Endodermal cell (in vitro differentiated cells): ENCODE measurements around the gene GPHN. TPM values are rescaled to one million over a fixed set of nuclear protein-coding genes. Genes with fewer than 3 reads are reported as not detected.

ENCODE experiments used
- DNase-seq: peaks from one replicate; pipeline ENCODE4 v3.0.0-alpha.2; 2017
- H3K27ac ChIP-seq: 2 replicates; pipeline ENCODE4 v1.5.1; 2013; ENCODE audit warnings: mild to moderate bottlenecking, low read depth, low read length, moderate library complexity
- H3K27me3 ChIP-seq: 2 replicates; pipeline ENCODE4 v1.6.1; 2013; ENCODE audit warnings: mild to moderate bottlenecking, low read length, moderate library complexity; ENCODE audit not compliant: insufficient read depth, control insufficient read depth, poor library complexity, severe bottlenecking
- H3K36me3 ChIP-seq: 2 replicates; pipeline ENCODE4 v1.7.0; 2013; ENCODE audit warnings: mild to moderate bottlenecking, low read length, moderate library complexity; ENCODE audit not compliant: control insufficient read depth, insufficient read depth
- H3K4me1 ChIP-seq: one replicate; pipeline ENCODE4 v1.7.0; 2013; ENCODE audit warnings: low read length; ENCODE audit not compliant: control insufficient read depth, insufficient read depth
- H3K4me3 ChIP-seq: 2 replicates; pipeline ENCODE4 v1.5.1; 2013; ENCODE audit warnings: mild to moderate bottlenecking, low read length, moderate library complexity
- H3K9ac ChIP-seq: 2 replicates; pipeline ENCODE4 v1.6.1; 2013; ENCODE audit warnings: mild to moderate bottlenecking, low read length, moderate library complexity; ENCODE audit not compliant: poor library complexity, severe bottlenecking; ENCODE audit errors: extremely low read depth
- H3K9me3 ChIP-seq: 2 replicates; pipeline ENCODE4 v1.6.1; 2013; ENCODE audit warnings: mild to moderate bottlenecking, low read length, moderate library complexity; ENCODE audit not compliant: control insufficient read depth
- H3K27ac Mint-ChIP-seq: 2 replicates; pipeline ENCODE4 v1.8.0; 2020; ENCODE audit warnings: mixed read lengths
- H3K27me3 Mint-ChIP-seq: 2 replicates; pipeline ENCODE4 v1.8.0; 2021; ENCODE audit warnings: mild to moderate bottlenecking, mixed read lengths; ENCODE audit not compliant: insufficient read depth
- H3K36me3 Mint-ChIP-seq: 2 replicates; pipeline ENCODE4 v1.8.0; 2020; ENCODE audit warnings: low read depth, mixed read lengths
- H3K4me1 Mint-ChIP-seq: 2 replicates; pipeline ENCODE4 v1.8.0; 2020; ENCODE audit warnings: mixed read lengths
- H3K4me3 Mint-ChIP-seq: 2 replicates; pipeline ENCODE4 v1.8.0; 2020; ENCODE audit warnings: mild to moderate bottlenecking, moderate library complexity, mixed read lengths
- H3K9me3 Mint-ChIP-seq: 2 replicates; pipeline ENCODE4 v1.8.0; 2020; ENCODE audit warnings: mild to moderate bottlenecking, mixed read lengths
- CTCF ChIP-seq: fragments of 200-600 bp; sonication (generic); conservative IDR thresholded peaks from 2 replicates; pipeline ENCODE4 v1.5.0; 2021; ENCODE audit warnings: antibody characterized with exemption, mild to moderate bottlenecking
- WGBS, 2 experiments: methylation state at CpG; one replicate each; pipeline versions ENCODE4 v1.1.5 to v1.1.7; 2013; ENCODE audit warnings: missing lambda C conversion rate in 2 of 2, mixed read lengths in 1 of 2; ENCODE audit not compliant: insufficient coverage in 1 of 2, insufficient read length in 1 of 2; 5-methylcytosine and 5-hydroxymethylcytosine counted together
- total RNA-seq, 2 donors: library from RNA; stranded (reverse); fragmentation: NEBNext Ultra II Directional in 1 of 2; extraction: Animal tissue kit (Norgen Biotek cat#: 25700) in 1 of 2; gene quantifications; 2 replicates in 1 of 2; 3 replicates in 1 of 2; pipeline ENCODE4 v1.2.1, GENCODE V29; 2021

GPHN gene
- total RNA-seq, 2 donors from 2014 or later: 12.4 to 15.0 TPM

GRCh38 chr14:66613344-66613743, 105.4 kb downstream of the GPHN start:
- Mint-ChIP-seq H3K9me3 (peaks cover 49% of the 10 kb centered on the region), H3K27ac (no peak overlapping the region), H3K4me1 (no peaks in the 10 kb centered on the region)

GRCh38 chr14:66619952-66620351, 112.0 kb downstream of the GPHN start:
- 92 to 93% methylated on average over 2 of the region's 2 CpGs for WGBS, 2 experiments
- no peak overlapping the region for H3K9ac ChIP-seq
- no peak overlapping the region for H3K27ac Mint-ChIP-seq
- no peaks in the 10 kb centered on the region for H3K36me3 ChIP-seq
- H3K4me1 Mint-ChIP-seq: peaks cover 2% of the 10 kb centered on the region
- H3K36me3 Mint-ChIP-seq: peaks cover 13% of the 10 kb centered on the region
- peaks cover 31% of the 10 kb centered on the region for H3K9me3 ChIP-seq
- DNase-seq: no peak
- no peak overlapping the region for H3K4me3 ChIP-seq
- no peak overlapping the region for H3K4me3 Mint-ChIP-seq
- no peak overlapping the region for H3K27ac ChIP-seq
- no peaks in the 10 kb centered on the region for H3K27me3 ChIP-seq
- no peaks in the 10 kb centered on the region for H3K27me3 Mint-ChIP-seq
- peaks cover 61% of the 10 kb centered on the region for H3K9me3 Mint-ChIP-seq
- TF ChIP-seq CTCF: no peak
- no peaks in the 10 kb centered on the region for H3K4me1 ChIP-seq

More at GRCh38 chr14:66613344-66613743, 105.4 kb downstream of the GPHN start:
- H3K36me3 ChIP-seq: no peaks in the 10 kb centered on the region
- H3K9me3 ChIP-seq: peaks cover 39% of the 10 kb centered on the region
- no peak overlapping the region for H3K27ac ChIP-seq
- H3K4me3 Mint-ChIP-seq: no peak overlapping the region
- no peaks in the 10 kb centered on the region for H3K27me3 Mint-ChIP-seq
- no peak overlapping the region for H3K4me3 ChIP-seq
- no peak overlapping the region for H3K9ac ChIP-seq
- DNase-seq: no peak
- no peaks in the 10 kb centered on the region for H3K4me1 ChIP-seq
- H3K27me3 ChIP-seq: no peaks in the 10 kb centered on the region
- 93 to 100% methylated on average over 1 to 2 of the region's 2 CpGs for WGBS, 2 experiments
- TF ChIP-seq CTCF: no peak
- H3K36me3 Mint-ChIP-seq: peaks cover 9% of the 10 kb centered on the region

- no peak overlapping the region for H3K4me3 ChIP-seq
- no peak overlapping the region for H3K4me3 Mint-ChIP-seq
- H3K36me3 ChIP-seq: no peaks in the 10 kb centered on the region
- no peak overlapping the region for H3K9ac ChIP-seq
- H3K4me1 ChIP-seq: peaks cover 14% of the 10 kb centered on the region
- peaks cover 29% of the 10 kb centered on the region for H3K9me3 Mint-ChIP-seq
- H3K36me3 Mint-ChIP-seq: peaks cover 10% of the 10 kb centered on the region
- H3K27me3 Mint-ChIP-seq: no peaks in the 10 kb centered on the region
- H3K27ac Mint-ChIP-seq: no peak overlapping the region
- no peaks in the 10 kb centered on the region for H3K27me3 ChIP-seq
- 94 to 95% methylated on average over 3 to 4 of the region's 4 CpGs for WGBS, 2 experiments
- H3K27ac ChIP-seq: no peak overlapping the region
- H3K9me3 ChIP-seq: peaks cover 11% of the 10 kb centered on the region
- TF ChIP-seq CTCF: no peak
- H3K4me1 Mint-ChIP-seq: peaks cover 8% of the 10 kb centered on the region
- DNase-seq: no peak
These were observed 115.9 kb downstream of the GPHN start for GRCh38 chr14:66623838-66624237.
